Measurements from ENCODE around the gene PPP1R14B.

Gene PPP1R14B

DNA sequence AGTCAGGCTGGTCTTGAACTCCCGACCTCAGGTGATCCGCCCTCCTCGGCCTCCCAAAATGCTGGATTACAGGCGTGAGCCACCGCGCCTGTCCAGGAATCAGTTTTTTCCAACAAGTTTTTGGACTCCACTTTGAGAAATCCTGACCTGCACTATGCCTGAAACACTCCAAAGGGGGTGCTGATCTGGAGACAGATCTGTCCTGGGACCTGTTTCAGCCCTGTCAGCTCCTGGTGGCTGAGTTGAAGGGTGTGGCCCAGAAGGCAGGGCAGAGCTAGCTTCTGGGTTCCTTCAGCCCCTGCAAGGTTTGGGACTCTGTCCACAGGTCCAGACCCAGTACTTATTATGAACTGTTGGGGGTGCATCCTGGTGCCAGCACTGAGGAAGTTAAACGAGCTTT, 15.2 kb downstream of the PPP1R14B start:
- POLR2A ChIA-PET (ENCODE audit: low non-redundant PET) = no interaction called here
- CTCF ChIA-PET = interaction anchor here (1.7 kb wide), 1 partner anchor 69 kb away, joined by 6 read pairs; the partner anchor contains the start of gene CATSPERZ
- TF ChIP-seq, protein P1, sequence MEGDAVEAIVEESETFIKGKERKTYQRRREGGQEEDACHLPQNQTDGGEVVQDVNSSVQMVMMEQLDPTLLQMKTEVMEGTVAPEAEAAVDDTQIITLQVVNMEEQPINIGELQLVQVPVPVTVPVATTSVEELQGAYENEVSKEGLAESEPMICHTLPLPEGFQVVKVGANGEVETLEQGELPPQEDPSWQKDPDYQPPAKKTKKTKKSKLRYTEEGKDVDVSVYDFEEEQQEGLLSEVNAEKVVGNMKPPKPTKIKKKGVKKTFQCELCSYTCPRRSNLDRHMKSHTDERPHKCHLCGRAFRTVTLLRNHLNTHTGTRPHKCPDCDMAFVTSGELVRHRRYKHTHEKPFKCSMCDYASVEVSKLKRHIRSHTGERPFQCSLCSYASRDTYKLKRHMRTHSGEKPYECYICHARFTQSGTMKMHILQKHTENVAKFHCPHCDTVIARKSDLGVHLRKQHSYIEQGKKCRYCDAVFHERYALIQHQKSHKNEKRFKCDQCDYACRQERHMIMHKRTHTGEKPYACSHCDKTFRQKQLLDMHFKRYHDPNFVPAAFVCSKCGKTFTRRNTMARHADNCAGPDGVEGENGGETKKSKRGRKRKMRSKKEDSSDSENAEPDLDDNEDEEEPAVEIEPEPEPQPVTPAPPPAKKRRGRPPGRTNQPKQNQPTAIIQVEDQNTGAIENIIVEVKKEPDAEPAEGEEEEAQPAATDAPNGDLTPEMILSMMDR (conservative IDR thresholded peaks at IDR 0.05; ENCODE audit: low read depth) = no peak

DNA sequence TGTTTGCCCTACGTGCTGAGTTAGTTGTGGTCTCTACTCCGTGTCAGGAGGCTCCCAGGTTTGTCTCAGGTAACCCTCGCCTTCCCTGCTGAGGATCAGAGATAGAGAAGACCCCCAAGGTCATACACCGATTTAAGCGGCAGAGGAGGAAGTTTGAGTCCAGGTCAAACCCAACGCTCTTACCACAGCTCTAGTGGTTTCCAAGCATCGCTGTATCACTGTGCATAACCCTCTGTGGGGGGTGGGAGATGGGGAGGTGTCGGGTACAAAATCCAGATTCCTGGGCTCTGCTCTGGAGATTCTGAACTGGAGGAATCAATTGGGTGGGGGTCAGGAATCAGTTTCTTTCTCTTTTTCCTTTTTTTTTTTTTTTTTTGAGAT, 15.8 kb downstream of the PPP1R14B start:
- peak overlapping the region; percentile 98 for H3K27ac ChIP-seq
- POLR2A ChIA-PET (ENCODE audit: low non-redundant PET) = no interaction called here
- CTCF ChIA-PET = interaction anchor here (1.7 kb wide), 1 partner anchor 70 kb away, joined by 6 read pairs; the partner anchor contains the start of gene CATSPERZ
- TF ChIP-seq, protein P1 (conservative IDR thresholded peaks at IDR 0.05; ENCODE audit: low read depth) = no peak
- no peak for DNase-seq (ENCODE audit: low spot score)

More for the DNA sequence above, 15.2 kb downstream of the PPP1R14B start:
- DNase-seq (ENCODE audit: low spot score) = no peak
- H3K27ac ChIP-seq = peak overlapping the region; percentile 98

DNA sequence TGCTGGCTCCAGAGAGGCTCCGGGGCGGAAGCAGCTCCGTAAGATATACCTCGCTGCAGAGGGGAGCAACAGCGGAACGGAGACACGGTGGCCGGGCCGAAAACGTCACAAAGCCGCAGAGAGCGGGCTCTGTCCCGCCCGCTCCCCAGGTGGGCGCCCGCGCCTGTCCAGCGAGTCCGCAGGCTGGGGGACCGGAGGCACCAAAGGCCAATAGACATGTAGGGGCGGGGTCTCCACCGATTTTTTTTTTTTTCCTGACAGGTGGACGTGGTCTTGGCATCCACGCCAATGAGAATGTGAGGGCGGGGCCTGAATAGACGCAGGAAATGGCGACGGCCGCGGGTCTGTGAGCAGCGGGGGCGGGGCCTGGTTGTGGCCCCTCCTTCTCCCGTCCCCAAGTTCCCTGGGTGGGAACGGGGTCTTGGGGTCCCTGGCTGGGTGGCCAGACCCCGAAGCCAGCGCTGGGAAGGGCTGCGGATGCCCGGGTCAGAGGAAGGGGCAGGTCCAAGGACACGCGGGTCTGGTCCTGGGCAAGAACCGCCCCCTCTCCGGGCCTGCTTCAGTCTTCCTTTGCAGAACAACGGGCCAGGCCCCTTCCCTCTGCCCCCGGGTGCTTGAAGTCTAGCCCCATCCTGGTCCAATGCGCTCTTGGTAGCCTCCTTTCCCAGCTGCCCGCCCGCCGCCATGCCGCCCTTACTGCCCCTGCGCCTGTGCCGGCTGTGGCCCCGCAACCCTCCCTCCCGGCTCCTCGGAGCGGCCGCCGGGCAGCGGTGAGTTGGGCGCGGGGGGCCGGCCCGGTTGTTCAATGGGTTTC, 16.4 kb downstream of the PPP1R14B start, which contains the start of gene DNAJC4:
Gene DNAJC4 (plus strand): TSS at position 378 of the 814 bp plus-strand sequence. CDS start 307 bp downstream, at position 685.
- DNase-seq (ENCODE audit: low spot score) = no peak
- TF ChIP-seq, protein P1 (conservative IDR thresholded peaks at IDR 0.05; ENCODE audit: low read depth) = no peak
- H3K27ac ChIP-seq = peak within 1 kb of the TSS; percentile 98
- CTCF ChIA-PET = interaction anchor here (0.6 kb wide), 2 partner anchors 77 to 1549 kb away, joined by 3 to 4 read pairs; no protein-coding TSS in a partner anchor
- POLR2A ChIA-PET (ENCODE audit: low non-redundant PET) = interaction anchor here (0.5 kb wide), 1 partner anchor 94 kb away, joined by 3 read pairs; no protein-coding TSS in a partner anchor

DNA sequence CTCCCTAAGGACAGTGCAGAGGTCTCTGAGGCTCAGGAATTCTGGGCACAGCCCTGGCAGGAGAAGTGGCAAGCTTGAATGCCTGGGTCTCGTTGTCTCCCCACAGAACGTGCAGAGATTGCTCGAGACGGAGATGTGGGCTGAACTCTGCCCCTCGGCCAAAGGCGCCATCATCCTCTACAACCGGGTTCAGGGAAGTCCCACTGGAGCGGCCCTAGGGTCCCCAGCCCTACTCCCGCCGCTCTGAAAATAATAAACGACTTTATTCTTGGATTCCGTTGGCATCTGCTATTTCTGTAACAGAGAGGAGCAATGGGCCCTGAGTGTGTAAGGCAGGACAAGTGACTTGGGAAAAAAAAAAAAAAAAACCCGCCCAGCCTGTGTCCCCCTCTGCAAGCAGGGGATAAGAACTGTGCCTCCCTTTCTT, 17.0 kb downstream of the PPP1R14B start:
- H3K27ac ChIP-seq = peak overlapping the region; percentile 98
- ChIA-PET POLR2A (ENCODE audit: low non-redundant PET) (no interaction called here), CTCF (interaction anchor here (0.6 kb wide), 1 partner anchor 1550 kb away, joined by 3 read pairs; no protein-coding TSS in a partner anchor)
- DNase-seq (ENCODE audit: low spot score) = no peak
- TF ChIP-seq, protein P1 (conservative IDR thresholded peaks at IDR 0.05; ENCODE audit: low read depth) = no peak

DNA sequence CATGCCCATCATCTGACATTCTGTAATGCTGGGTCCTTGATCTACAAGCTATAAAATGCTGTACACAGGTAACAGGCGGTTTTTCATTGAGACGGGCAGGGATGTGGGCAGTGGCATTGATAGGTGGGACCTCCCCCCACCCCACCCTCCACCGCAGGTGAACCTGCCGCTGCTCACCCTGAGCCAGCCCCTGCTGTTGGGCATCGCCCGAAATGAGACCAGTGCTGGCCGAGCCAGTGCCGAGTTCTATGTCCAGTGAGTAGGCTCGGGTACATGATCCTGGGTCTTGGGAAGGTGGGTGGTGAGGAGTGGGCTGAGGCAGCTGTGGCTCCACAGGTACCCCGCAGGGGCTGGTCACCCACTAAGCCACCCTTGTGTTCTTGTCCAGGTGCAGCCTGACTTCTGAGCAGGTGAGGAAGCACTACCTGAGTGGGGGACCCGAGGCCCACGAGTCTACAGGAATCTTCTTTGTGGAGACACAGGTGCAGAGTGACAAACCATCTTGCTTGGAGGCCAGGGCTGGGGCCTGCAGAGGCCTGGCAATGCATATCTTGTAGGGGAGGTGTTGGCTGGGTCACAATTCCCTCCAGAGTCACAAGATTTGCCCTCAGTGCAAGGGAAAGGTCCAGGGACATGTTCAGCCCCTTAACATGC, 17.5 kb downstream of the PPP1R14B start:
- TF ChIP-seq, protein P1 (conservative IDR thresholded peaks at IDR 0.05; ENCODE audit: low read depth) = no peak
- DNase-seq (ENCODE audit: low spot score) = no peak
- H3K27ac ChIP-seq = peak overlapping the region; percentile 98
- ChIA-PET CTCF (interaction anchor here (0.6 kb wide), 1 partner anchor 1550 kb away, joined by 3 read pairs; no protein-coding TSS in a partner anchor), POLR2A (ENCODE audit: low non-redundant PET) (no interaction called here)

DNA sequence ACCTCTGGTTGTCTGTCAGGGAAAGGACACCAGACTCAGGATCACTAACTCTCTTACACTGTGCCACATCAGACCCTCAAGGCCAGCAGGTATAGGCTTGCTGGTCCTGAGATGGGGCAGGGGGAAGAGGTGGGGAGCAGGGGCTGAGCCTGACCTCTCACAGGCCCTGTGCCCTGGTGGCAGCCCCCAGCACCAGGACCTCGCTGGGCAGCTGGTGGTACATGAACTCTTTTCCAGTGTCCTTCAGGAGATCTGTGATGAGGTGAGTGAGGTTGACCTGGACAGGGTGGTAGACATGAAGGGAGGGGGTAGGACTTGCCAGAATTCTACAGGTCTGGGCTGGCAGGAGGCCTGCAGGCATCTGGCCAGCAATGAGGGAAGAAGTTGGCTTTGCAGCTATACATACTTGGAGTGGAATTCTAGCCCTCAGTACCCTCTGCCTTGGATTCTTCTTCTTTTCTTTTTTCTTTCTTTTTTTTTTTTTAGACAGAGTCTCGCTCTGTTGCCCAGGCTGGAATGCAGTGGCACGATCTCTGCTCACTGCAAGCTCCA, 19.3 kb downstream of the PPP1R14B start:
- TF ChIP-seq, protein P1 (conservative IDR thresholded peaks at IDR 0.05; ENCODE audit: low read depth) = no peak
- H3K27ac ChIP-seq = peak overlapping the region; percentile 98
- POLR2A ChIA-PET (ENCODE audit: low non-redundant PET) = interaction anchor here (0.7 to 0.9 kb wide), 2 partner anchors 12 to 19 kb away, joined by 3 to 6 read pairs; no protein-coding TSS in a partner anchor
- CTCF ChIA-PET = interaction anchor here (0.9 to 1.1 kb wide), 2 partner anchors 9 to 10 kb away, joined by 3 to 5 read pairs; no protein-coding TSS in a partner anchor
- no peak for DNase-seq (ENCODE audit: low spot score)

Measured in RWPE1 (cell line).